ENCODE results near the gene IER5. TPM values are rescaled to one million over a fixed set of nuclear protein-coding genes. Genes with fewer than 3 reads are reported as not detected.
A peak's percentile ranks its signal among the peaks of the same experiment; 100 is the strongest.

IER5 gene
- total and polyA plus RNA-seq, 9 of the 15 experiments (the other 6 are each of a cell fraction or from before 2014, with no cell fraction given), result 2.4 to 32.1 (median 12.0) TPM

- TF ChIP-seq ZBTB26 (CRISPR knock-in tag; IDR thresholded peaks at IDR 0.05), result no peak
- peak; percentile 91 for TF ChIP-seq SOX6 (IDR thresholded peaks at IDR 0.05)
- TF ChIP-seq EGR1 (conservative IDR thresholded peaks at IDR 0.05), result no peak; the same call in 1 of the 2 replicates
- no peak for TF ChIP-seq ZNF518B (CRISPR knock-in tag; IDR thresholded peaks at IDR 0.05)
- no peak for TF ChIP-seq ZBTB12 (CRISPR knock-in tag; IDR thresholded peaks at IDR 0.05)
- no peak for TF ChIP-seq RBFOX2 (IDR thresholded peaks at IDR 0.05; ENCODE audit: low read depth, low read length)
- TF ChIP-seq SRSF1 (IDR thresholded peaks at IDR 0.05; ENCODE audit: low read depth, low read length), result no peak
- TF ChIP-seq SP2 (IDR thresholded peaks at IDR 0.05; ENCODE audit: extremely low read depth, low read depth, low read length, poor library complexity, severe bottlenecking), result no peak
- TF ChIP-seq CHD7 (IDR thresholded peaks at IDR 0.05; ENCODE audit: low read depth, low read length), result no peak
These were observed 41.5 kb downstream of the IER5 start (continued) for GRCh38 chr1:181129771-181130606.
